Activated CD4-positive, alpha-beta T cell treated with anti-CD3 and anti-CD28 coated beads, Interleukin-2, amount 50 U/mL, for 48 hours (primary cell): ENCODE measurements around the gene GLP2R.

ENCODE experiments used
- DNase-seq, 2 experiments: peaks; one replicate each; pipeline ENCODE4 v3.0.0-alpha.2; 2020

The GLP2R gene

DNA sequence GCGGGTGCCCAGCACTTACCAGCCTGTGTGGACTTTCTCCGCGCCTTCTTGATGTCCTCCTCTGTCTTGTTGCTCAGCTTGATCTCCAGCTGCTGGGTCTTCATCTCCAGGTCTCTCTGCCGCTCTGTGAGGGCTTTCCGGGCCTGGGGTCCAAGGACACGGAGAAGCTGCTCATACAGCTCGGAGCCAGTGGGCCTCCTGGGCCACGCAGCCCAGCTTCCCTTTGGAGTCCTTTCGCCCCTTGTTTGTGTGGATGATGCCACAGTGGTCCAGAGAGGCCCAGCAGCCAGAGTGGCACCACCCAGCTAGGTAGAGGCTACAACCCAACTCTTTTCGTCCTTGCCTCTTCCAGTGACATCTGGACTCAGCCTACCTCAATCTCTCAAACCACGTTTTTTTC, 99.7 kb downstream of the GLP2R start:
- no peak for DNase-seq

GRCh38 chr17:9926150-9926804, 100.6 kb downstream of the GLP2R start:
- no peak for DNase-seq

DNA sequence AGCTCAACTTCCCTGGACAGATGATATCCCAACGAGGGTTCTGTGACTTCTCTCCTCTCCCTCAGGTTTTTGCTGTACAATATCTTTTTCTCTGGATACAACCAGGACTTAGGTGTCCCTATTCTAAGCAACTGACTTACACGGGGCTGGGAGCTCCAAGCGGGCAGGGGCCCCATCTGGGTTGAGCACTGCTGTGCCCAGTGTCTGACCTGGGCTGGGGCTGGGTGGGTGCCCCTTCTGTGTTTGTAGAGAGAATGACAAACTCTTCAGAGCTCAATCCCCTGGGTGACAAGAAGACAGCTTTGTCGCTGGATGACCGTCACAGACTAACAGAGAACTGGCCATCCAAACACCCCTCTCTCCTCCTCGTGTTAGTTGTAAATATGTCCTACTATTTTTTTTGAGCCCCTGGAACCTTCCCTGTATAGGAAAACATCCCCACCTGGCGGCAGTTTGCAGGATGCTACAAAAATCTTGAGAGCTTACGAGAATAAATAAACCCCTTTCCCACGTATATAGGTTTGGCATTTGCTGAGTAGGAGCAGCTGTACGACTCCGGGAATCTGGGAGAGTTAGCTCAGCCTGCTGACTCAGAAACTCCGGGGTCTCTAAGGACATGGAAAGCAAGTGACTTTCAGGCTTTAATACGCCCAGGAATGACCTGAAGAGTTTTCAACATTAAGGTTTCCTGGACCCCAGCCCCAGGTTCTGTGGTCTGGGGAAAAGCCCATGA, 103.0 kb downstream of the GLP2R start:
- DNase-seq: no peak

GRCh38 chr17:9929871-9930270, 104.1 kb downstream of the GLP2R start:
- DNase-seq: no peak

DNA sequence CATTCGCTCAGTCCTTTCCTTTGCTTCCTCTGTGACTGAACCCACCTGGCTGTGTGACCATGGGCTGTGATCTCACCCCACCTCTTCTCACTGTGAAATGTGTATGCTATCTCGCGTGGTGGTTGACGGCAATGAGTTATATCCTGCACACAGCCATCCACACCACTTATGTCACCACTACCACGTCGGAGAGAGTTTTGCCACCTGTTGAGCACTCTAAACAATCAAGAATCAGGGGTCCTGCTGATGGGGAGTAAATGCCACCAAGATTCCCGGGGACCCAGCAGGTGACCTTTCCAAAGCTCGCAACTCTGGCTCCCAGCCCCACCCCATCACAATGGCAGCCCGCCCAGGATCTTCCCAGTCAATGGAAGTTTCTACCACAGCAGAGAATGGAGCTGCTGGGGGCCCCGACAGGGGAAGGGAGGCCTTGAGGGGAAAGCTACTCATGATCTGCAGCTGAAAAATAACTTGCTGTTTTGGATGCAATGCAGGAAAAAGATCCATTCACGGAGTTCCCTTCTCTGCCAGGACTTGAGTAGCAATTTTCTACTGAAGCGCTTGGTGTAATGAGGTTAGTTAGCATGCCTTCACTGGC, 105.5 kb downstream of the GLP2R start:
- no peak for DNase-seq

- DNase-seq: no peak
Measured at GRCh38 chr17:9932491-9932890, 106.8 kb downstream of the GLP2R start.

DNA sequence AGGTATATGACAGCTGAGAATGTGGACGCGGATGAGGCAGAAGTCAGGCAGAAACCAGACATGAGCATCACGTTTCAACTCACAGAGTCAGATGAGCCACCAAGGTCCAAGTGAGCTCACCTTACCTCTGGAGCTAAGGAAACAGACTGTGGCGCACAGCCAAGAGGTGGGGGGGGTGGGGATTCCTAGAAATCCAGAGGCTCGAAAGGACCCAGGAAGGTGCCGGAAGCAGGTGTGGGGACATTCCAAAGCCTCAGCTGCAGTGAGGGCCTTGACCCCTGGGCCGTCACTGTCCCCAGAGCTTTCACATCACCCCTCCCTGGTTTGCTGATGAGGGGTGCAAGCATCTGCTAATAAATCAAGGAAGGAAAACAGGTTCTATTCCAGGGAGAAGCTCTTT, 108.6 kb downstream of the GLP2R start:
- no peak for DNase-seq

- no peak for DNase-seq
Measured at GRCh38 chr17:9935408-9935807, 109.7 kb downstream of the GLP2R start.

GRCh38 chr17:9936095-9936494, 110.4 kb downstream of the GLP2R start:
- DNase-seq: no peak

- no peak for DNase-seq
Measured at GRCh38 chr17:9937241-9937761, 111.6 kb downstream of the GLP2R start.

DNA sequence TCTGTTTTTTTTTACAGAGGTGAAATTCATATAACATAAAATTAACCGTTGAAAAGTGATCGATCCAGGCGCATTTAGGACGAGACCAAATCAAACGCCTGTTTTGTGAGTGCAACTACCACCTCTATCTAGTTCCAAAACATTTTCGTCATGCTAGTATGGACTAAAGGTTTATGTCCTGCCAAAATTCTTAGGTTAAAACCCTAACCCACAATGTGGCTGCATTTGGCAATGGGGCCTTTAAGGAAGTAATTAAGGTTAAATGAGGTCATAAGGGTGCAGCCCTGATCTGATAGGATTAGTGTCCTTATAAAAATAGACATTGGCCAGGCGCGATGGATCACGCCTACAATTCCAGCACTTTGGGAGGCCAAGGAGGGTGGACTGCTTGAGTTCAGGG, 112.2 kb downstream of the GLP2R start:
- no peak for DNase-seq

DNA sequence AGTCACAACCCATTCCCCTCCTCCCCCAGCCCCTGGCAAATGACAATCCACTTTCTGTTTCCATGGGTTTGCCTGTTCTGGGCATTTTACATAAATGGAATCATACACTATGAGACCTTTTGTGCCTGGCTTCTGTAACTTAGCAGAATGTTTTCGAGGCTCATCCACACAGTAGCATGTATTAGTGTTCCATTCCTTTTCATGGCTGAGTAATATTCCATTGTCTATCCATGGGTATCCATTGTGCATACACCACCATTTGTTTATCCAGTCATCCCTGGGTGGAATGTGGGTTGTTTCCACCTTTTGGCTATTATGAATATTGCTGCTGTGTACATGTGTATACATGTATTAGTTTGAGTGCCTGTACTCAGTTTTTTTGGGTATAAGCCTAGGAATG, 113.0 kb downstream of the GLP2R start:
- DNase-seq: no peak

DNA sequence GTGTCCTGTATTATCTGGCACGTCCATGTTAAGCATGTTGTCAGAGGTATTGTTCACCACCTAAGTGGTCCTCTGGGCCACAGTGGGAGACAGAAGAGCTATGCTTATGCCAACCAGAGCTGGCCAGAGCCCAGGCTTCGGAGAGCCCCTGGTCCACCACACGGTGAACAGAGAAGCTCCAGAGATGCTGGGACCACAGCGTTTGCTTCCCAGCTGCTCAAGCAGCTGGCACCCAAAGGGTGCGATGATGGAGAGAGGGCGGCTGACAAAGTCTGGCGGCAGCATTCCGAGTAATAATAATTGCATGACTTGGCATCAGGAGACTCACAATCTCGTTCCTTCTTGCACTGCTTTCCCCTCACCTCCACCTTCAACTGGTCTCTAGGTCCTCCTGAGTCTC, 115.1 kb downstream of the GLP2R start:
- DNase-seq: no peak

GRCh38 chr17:9941305-9941704, 115.6 kb downstream of the GLP2R start:
- DNase-seq: no peak
